ENCODE data around the gene SAMD13.

- TF ChIP-seq CTCF (IDR thresholded peaks at IDR 0.05) (no peak), EZH2 (IDR thresholded peaks at IDR 0.05; ENCODE audit: borderline replicate concordance, insufficient read depth, low read depth, low read length, poor library complexity, severe bottlenecking) (no peak)
These were observed 52.2 kb downstream of the SAMD13 start for GRCh38 chr1:84353695-84354094.

Data from B cell (primary cell).